ENCODE measurements around the gene CAPN13.

The CAPN13 gene

GRCh38 chr2:30764021-30764800 is 43.0 kb downstream of the CAPN13 start:
- no peak for DNase-seq (ENCODE audit: low read depth in 3 of 3)

GRCh38 chr2:30763151-30763660 is 44.0 kb downstream of the CAPN13 start:
- no peak for DNase-seq (ENCODE audit: low read depth in 3 of 3)

- no peak for DNase-seq (ENCODE audit: low read depth in 3 of 3)
These were observed 46.0 kb downstream of the CAPN13 start for GRCh38 chr2:30761226-30761625.

- DNase-seq (ENCODE audit: low read depth in 3 of 3): no peak
These were observed 47.8 kb downstream of the CAPN13 start for GRCh38 chr2:30759481-30759880.

GRCh38 chr2:30758191-30758651 is 49.0 kb downstream of the CAPN13 start:
- no peak for DNase-seq (ENCODE audit: low read depth in 3 of 3)

GRCh38 chr2:30757749-30758148 is 49.5 kb downstream of the CAPN13 start:
- no peak for DNase-seq (ENCODE audit: low read depth in 3 of 3)

GRCh38 chr2:30756971-30757370 is 50.3 kb downstream of the CAPN13 start:
- DNase-seq (ENCODE audit: low read depth in 3 of 3): no peak

GRCh38 chr2:30756051-30756719 is 51.1 kb downstream of the CAPN13 start:
- DNase-seq (ENCODE audit: low read depth in 3 of 3): no peak

GRCh38 chr2:30753630-30754029 is 53.6 kb downstream of the CAPN13 start:
- no peak for DNase-seq (ENCODE audit: low read depth in 3 of 3)

GRCh38 chr2:30752811-30753210 is 54.4 kb downstream of the CAPN13 start:
- no peak for DNase-seq (ENCODE audit: low read depth in 3 of 3)

GRCh38 chr2:30747206-30747605 is 60.0 kb downstream of the CAPN13 start:
- no peak for DNase-seq (ENCODE audit: low read depth in 3 of 3)

- no peak for DNase-seq (ENCODE audit: low read depth in 3 of 3)
These were observed 62.4 kb downstream of the CAPN13 start for GRCh38 chr2:30744823-30745222.

- DNase-seq (ENCODE audit: low read depth in 3 of 3): no peak
These were observed 65.7 kb downstream of the CAPN13 start for GRCh38 chr2:30741576-30741975.

- DNase-seq (ENCODE audit: low read depth in 3 of 3): no peak
These were observed 68.9 kb downstream of the CAPN13 start for GRCh38 chr2:30738141-30738911.

GRCh38 chr2:30737326-30737610 is 70.0 kb downstream of the CAPN13 start:
- DNase-seq (ENCODE audit: low read depth in 3 of 3): no peak

- DNase-seq (ENCODE audit: low read depth in 3 of 3): no peak
These were observed 70.6 kb downstream of the CAPN13 start for GRCh38 chr2:30736461-30737325.

- DNase-seq (ENCODE audit: low read depth in 3 of 3): no peak
These were observed 73.2 kb downstream of the CAPN13 start for GRCh38 chr2:30733876-30734520.

- no peak for DNase-seq (ENCODE audit: low read depth in 3 of 3)
These were observed 74.4 kb downstream of the CAPN13 start for GRCh38 chr2:30732876-30733275.

- no peak for DNase-seq (ENCODE audit: low read depth in 3 of 3)
These were observed 74.9 kb downstream of the CAPN13 start for GRCh38 chr2:30732376-30732775.

GRCh38 chr2:30731706-30732105 is 75.5 kb downstream of the CAPN13 start:
- no peak for DNase-seq (ENCODE audit: low read depth in 3 of 3)
